ENCODE data around the gene GAL.

GAL gene

GRCh38 chr11:68664906-68665305 lies 19.4 kb upstream of the GAL start:
- Histone ChIP-seq H3K9me2 (replicated peaks; ENCODE audit: control insufficient read depth, low read length) (no peaks in the 10 kb centered on the region), H3K27ac (ENCODE audit: low read depth, low read length) (no peak overlapping the region), H3K36me3 (ENCODE audit: control insufficient read depth, low read length) (no peaks in the 10 kb centered on the region), H3K4me3 (ENCODE audit: low read length) (no peak overlapping the region), H4K20me1 (ENCODE audit: control insufficient read depth, insufficient read depth, low read depth, low read length) (no peaks in the 10 kb centered on the region), H3K9me3 (ENCODE audit: control insufficient read depth, insufficient read depth, low read length) (no peaks in the 10 kb centered on the region), H3K4me1 (ENCODE audit: control insufficient read depth, low read length) (no peaks in the 10 kb centered on the region), H3F3A (ENCODE audit: control insufficient read depth, insufficient read depth) (no peaks in the 10 kb centered on the region), H3K79me2 (ENCODE audit: control insufficient read depth, low read length) (no peaks in the 10 kb centered on the region), H3K4me2 (ENCODE audit: low read length) (no peak overlapping the region), H3K27me3 (ENCODE audit: control insufficient read depth, low read length) (no peaks in the 10 kb centered on the region)
- TF ChIP-seq EZH2phosphoT487 (IDR thresholded peaks at IDR 0.05; ENCODE audit: borderline replicate concordance, low read length) (no peak), CTCF (IDR thresholded peaks at IDR 0.05; ENCODE audit: low read depth, low read length, poor library complexity, severe bottlenecking) (no peak)

GRCh38 chr11:68665436-68665835 lies 18.9 kb upstream of the GAL start:
- no peaks in the 10 kb centered on the region for H3K27me3 ChIP-seq (ENCODE audit: control insufficient read depth, low read length)
- TF ChIP-seq EZH2phosphoT487 (IDR thresholded peaks at IDR 0.05; ENCODE audit: borderline replicate concordance, low read length), result no peak
- TF ChIP-seq CTCF (IDR thresholded peaks at IDR 0.05; ENCODE audit: low read depth, low read length, poor library complexity, severe bottlenecking), result no peak
- no peak overlapping the region for H3K27ac ChIP-seq (ENCODE audit: low read depth, low read length)
- H3K9me3 ChIP-seq (ENCODE audit: control insufficient read depth, insufficient read depth, low read length), result no peaks in the 10 kb centered on the region
- no peaks in the 10 kb centered on the region for H3F3A ChIP-seq (ENCODE audit: control insufficient read depth, insufficient read depth)
- H3K4me2 ChIP-seq (ENCODE audit: low read length), result no peak overlapping the region
- no peaks in the 10 kb centered on the region for H3K9me2 ChIP-seq (replicated peaks; ENCODE audit: control insufficient read depth, low read length)
- no peaks in the 10 kb centered on the region for H4K20me1 ChIP-seq (ENCODE audit: control insufficient read depth, insufficient read depth, low read depth, low read length)
- no peak overlapping the region for H3K4me3 ChIP-seq (ENCODE audit: low read length)
- no peaks in the 10 kb centered on the region for H3K36me3 ChIP-seq (ENCODE audit: control insufficient read depth, low read length)
- no peaks in the 10 kb centered on the region for H3K79me2 ChIP-seq (ENCODE audit: control insufficient read depth, low read length)
- H3K4me1 ChIP-seq (ENCODE audit: control insufficient read depth, low read length), result no peaks in the 10 kb centered on the region

GRCh38 chr11:68666849-68667248 lies 17.5 kb upstream of the GAL start:
- H3K9me3 ChIP-seq (ENCODE audit: control insufficient read depth, insufficient read depth, low read length), result no peaks in the 10 kb centered on the region
- H3K27me3 ChIP-seq (ENCODE audit: control insufficient read depth, low read length), result no peaks in the 10 kb centered on the region
- H4K20me1 ChIP-seq (ENCODE audit: control insufficient read depth, insufficient read depth, low read depth, low read length), result no peaks in the 10 kb centered on the region
- no peak overlapping the region for H3K27ac ChIP-seq (ENCODE audit: low read depth, low read length)
- no peaks in the 10 kb centered on the region for H3K79me2 ChIP-seq (ENCODE audit: control insufficient read depth, low read length)
- no peaks in the 10 kb centered on the region for H3K9me2 ChIP-seq (replicated peaks; ENCODE audit: control insufficient read depth, low read length)
- TF ChIP-seq CTCF (IDR thresholded peaks at IDR 0.05; ENCODE audit: low read depth, low read length, poor library complexity, severe bottlenecking), result no peak
- TF ChIP-seq EZH2phosphoT487 (IDR thresholded peaks at IDR 0.05; ENCODE audit: borderline replicate concordance, low read length), result no peak
- no peak overlapping the region for H3K4me2 ChIP-seq (ENCODE audit: low read length)
- H3F3A ChIP-seq (ENCODE audit: control insufficient read depth, insufficient read depth), result no peaks in the 10 kb centered on the region
- H3K4me1 ChIP-seq (ENCODE audit: control insufficient read depth, low read length), result no peaks in the 10 kb centered on the region
- no peak overlapping the region for H3K4me3 ChIP-seq (ENCODE audit: low read length)
- H3K36me3 ChIP-seq (ENCODE audit: control insufficient read depth, low read length), result no peaks in the 10 kb centered on the region
